WTC11 (cell line): ENCODE measurements around the gene TBPL2.

Source experiments
- ATF3 ChIP-seq: sonication (generic); formaldehyde crosslinking; conservative IDR thresholded peaks from 2 replicates; pipeline ENCODE4 v1.8.1; 2022; ENCODE audit warnings: mild to moderate bottlenecking, missing genetic modification reagents
- CTCF ChIP-seq: fragments of 200-600 bp; IDR thresholded peaks from 2 replicates; pipeline ENCODE4 v1.8.0; 2022; ENCODE audit warnings: antibody characterized with exemption
- GTF2I ChIP-seq: fragments of 250-450 bp; sonication (Bioruptor Pico); conservative IDR thresholded peaks from 2 replicates; pipeline ENCODE4 v1.4.0; 2021; ENCODE audit warnings: mild to moderate bottlenecking
- TEAD1 ChIP-seq: sonication (generic); formaldehyde crosslinking; IDR thresholded peaks from 2 replicates; pipeline ENCODE4 v1.8.0; 2022; ENCODE audit warnings: mild to moderate bottlenecking, missing genetic modification reagents

GRCh38 chr14:55441286-55441685 lies 870 bp upstream of the TBPL2 start:
- TF ChIP-seq CTCF, result no peak
- no peak for TF ChIP-seq GTF2I (CRISPR knock-in tag)
- TF ChIP-seq TEAD1 (CRISPR knock-in tag), result no peak
- TF ChIP-seq ATF3 (CRISPR knock-in tag), result no peak
